Mammary epithelial cell (primary cell): ENCODE data around the gene TTLL11.

Experiments
- EZH2 ChIP-seq: IDR thresholded peaks from 2 replicates; pipeline ENCODE4 v1.6.1; 2012; ENCODE audit warnings: low read length, inconsistent platforms, borderline replicate concordance
- TF ChIP-seq, protein P1 (sequence below), 2 donors: IDR thresholded peaks in 1 of 2; conservative IDR thresholded peaks in 1 of 2; 2 replicates each; pipeline ENCODE4 v1.5.1; 2011 to 2012; ENCODE audit warnings: inconsistent platforms in 2 of 2, low read length in 2 of 2, mild to moderate bottlenecking in 2 of 2, control low read depth in 1 of 2, low read depth in 1 of 2; ENCODE audit not compliant: insufficient read depth in 1 of 2; ENCODE audit errors: extremely low read depth in 1 of 2

DNA sequence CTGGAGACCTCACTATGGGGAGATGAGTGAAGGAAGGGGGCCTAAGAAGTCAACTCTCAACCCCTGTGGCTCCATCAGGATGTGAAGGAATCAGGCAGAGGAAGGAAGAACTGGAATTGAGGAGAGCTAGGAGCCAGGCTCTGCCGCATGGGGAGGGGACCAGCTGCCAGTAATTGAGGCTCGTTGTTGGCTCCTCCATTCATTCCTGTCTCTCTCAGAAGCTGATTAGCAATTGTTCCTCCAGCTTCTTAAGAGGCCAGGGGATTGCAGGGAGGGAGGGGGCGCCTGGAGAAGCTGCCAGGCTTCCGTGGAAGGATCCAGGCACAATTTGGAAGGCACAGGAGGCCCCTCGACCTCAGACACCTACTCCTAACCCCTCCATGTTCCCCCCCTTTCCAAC lies 20.5 kb upstream of the TTLL11 start:
- TF ChIP-seq, protein P1, sequence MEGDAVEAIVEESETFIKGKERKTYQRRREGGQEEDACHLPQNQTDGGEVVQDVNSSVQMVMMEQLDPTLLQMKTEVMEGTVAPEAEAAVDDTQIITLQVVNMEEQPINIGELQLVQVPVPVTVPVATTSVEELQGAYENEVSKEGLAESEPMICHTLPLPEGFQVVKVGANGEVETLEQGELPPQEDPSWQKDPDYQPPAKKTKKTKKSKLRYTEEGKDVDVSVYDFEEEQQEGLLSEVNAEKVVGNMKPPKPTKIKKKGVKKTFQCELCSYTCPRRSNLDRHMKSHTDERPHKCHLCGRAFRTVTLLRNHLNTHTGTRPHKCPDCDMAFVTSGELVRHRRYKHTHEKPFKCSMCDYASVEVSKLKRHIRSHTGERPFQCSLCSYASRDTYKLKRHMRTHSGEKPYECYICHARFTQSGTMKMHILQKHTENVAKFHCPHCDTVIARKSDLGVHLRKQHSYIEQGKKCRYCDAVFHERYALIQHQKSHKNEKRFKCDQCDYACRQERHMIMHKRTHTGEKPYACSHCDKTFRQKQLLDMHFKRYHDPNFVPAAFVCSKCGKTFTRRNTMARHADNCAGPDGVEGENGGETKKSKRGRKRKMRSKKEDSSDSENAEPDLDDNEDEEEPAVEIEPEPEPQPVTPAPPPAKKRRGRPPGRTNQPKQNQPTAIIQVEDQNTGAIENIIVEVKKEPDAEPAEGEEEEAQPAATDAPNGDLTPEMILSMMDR (conservative IDR thresholded peaks at IDR 0.05 in 1 of 2, IDR thresholded peaks at IDR 0.05 in 1 of 2; ENCODE audit: extremely low read depth in 1 of 2, insufficient read depth in 1 of 2, low read depth in 1 of 2, low read length in 2 of 2) = no peak
- TF ChIP-seq EZH2 = no peak
